K562 (cell line): ENCODE results near the gene SMARCA4. TPM values are rescaled to one million over a fixed set of nuclear protein-coding genes. Genes with fewer than 3 reads are reported as not detected.

Source experiments
- ATF4 ChIP-seq: fragments of 450-650 bp; formaldehyde crosslinking; IDR thresholded peaks from 2 replicates; pipeline ENCODE4 v1.4.0; 2022; ENCODE audit warnings: mild to moderate bottlenecking, moderate library complexity
- BHLHE40 ChIP-seq: IDR thresholded peaks from 2 replicates; pipeline ENCODE4 v1.6.1; 2011; ENCODE audit warnings: low read length, improper control_type of control experiment
- CHCHD3 ChIP-seq: fragments of 250-450 bp; sonication (Bioruptor Pico); IDR thresholded peaks from 2 replicates; pipeline ENCODE4 v2.1.2; 2022; ENCODE audit warnings: mild to moderate bottlenecking
- HMGN3 ChIP-seq: IDR thresholded peaks from 2 replicates; pipeline ENCODE4 v1.6.1; 2011; ENCODE audit warnings: borderline replicate concordance, low read depth, mild to moderate bottlenecking, mixed read lengths, low read length; ENCODE audit not compliant: insufficient read length; ENCODE audit errors: extremely low read depth
- JUN ChIP-seq, 2 experiments: sonication (generic) in 1 of 2; formaldehyde crosslinking in 1 of 2; IDR thresholded peaks; 2 replicates each; pipeline versions ENCODE4 v1.6.1 to v1.8.0; 2012 to 2022; ENCODE audit warnings: borderline replicate concordance in 2 of 2, mild to moderate bottlenecking in 2 of 2, improper control_type of control experiment in 1 of 2, low read depth in 1 of 2, low read length in 1 of 2, missing genetic modification reagents in 1 of 2
- NCOA4 ChIP-seq: fragments of 450-650 bp; IDR thresholded peaks from 2 replicates; pipeline ENCODE4 v1.6.1; 2018; ENCODE audit warnings: mild to moderate bottlenecking; ENCODE audit not compliant: partially characterized antibody
- NONO ChIP-seq, 2 experiments: fragments of 200-400 bp in 1 of 2; fragments of 450-650 bp in 1 of 2; formaldehyde crosslinking in 1 of 2; IDR thresholded peaks; 2 replicates each; pipeline ENCODE4 v1.6.1; 2017; ENCODE audit warnings: low read depth in 2 of 2, mild to moderate bottlenecking in 2 of 2, moderate library complexity in 2 of 2, low read length in 1 of 2
- POLR3A ChIP-seq: IDR thresholded peaks from 2 replicates; pipeline ENCODE4 v1.6.1; 2011; ENCODE audit warnings: borderline replicate concordance, mild to moderate bottlenecking, moderate library complexity; ENCODE audit not compliant: insufficient read length, insufficient read depth; ENCODE audit errors: extremely low read depth
- TAF7 ChIP-seq: fragments of 450-650 bp; IDR thresholded peaks from 2 replicates; pipeline ENCODE4 v1.6.1; 2016; ENCODE audit warnings: missing genetic modification characterization, missing compliant biosample characterization
- TCF3 ChIP-seq: sonication (generic); formaldehyde crosslinking; IDR thresholded peaks from 2 replicates; pipeline ENCODE4 v1.4.0; 2020; ENCODE audit warnings: mild to moderate bottlenecking, missing genetic modification reagents
- ZBTB1 ChIP-seq: sonication (generic); formaldehyde crosslinking; IDR thresholded peaks from 2 replicates; pipeline ENCODE4 v1.8.1; 2023; ENCODE audit warnings: missing genetic modification reagents, low read depth, mild to moderate bottlenecking, borderline replicate concordance
- ZNF175 ChIP-seq: fragments of 200-800 bp; sonication (Bioruptor generic); IDR thresholded peaks from 2 replicates; pipeline ENCODE4 v1.6.1; 2016; ENCODE audit warnings: low read depth, mild to moderate bottlenecking, missing genetic modification characterization, missing compliant biosample characterization
- ZNF766 ChIP-seq: fragments of 200-800 bp; sonication (Bioruptor generic); conservative IDR thresholded peaks from 2 replicates; pipeline ENCODE4 v1.6.1; 2016; ENCODE audit warnings: missing genetic modification characterization, missing compliant biosample characterization
- polyA plus RNA-seq, 8 experiments: library from polyadenylated mRNA; depleted of rRNA in 4 of 8; stranded (reverse) in 5 of 8; unstranded in 3 of 8; fragments of >200 nt; fragmentation: Nextera tagmentation in 2 of 8; fragmentation: Illumina TruSeq in 1 of 8; extraction: Ambion mirVana in 2 of 8; extraction: Trizol in 1 of 8; gene quantifications; 2 replicates each; pipeline versions ENCODE4 v1.2.1 to v1.2.3, GENCODE V29; 2011 to 2014; ENCODE audit warnings: inconsistent platforms in 1 of 8, missing spikeins in 1 of 8
- total RNA-seq, 7 experiments: library from RNA; depleted of rRNA in 6 of 7; stranded (reverse); fragments of >200 nt in 6 of 7; fragmentation: Illumina TruSeq in 2 of 7; extraction: Trizol in 2 of 7; gene quantifications; 2 replicates each; pipeline versions ENCODE4 v1.2.1 to v1.2.3, GENCODE V29; 2011 to 2021; ENCODE audit warnings: low replicate concordance in 1 of 7
- TF ChIP-seq, protein P1 (sequence below), 2 experiments: fragments of 200-800 bp in 1 of 2; sonication (Bioruptor generic) in 1 of 2; sonication (generic) in 1 of 2; formaldehyde crosslinking in 1 of 2; IDR thresholded peaks in 1 of 2; conservative IDR thresholded peaks in 1 of 2; 2 replicates each; pipeline versions ENCODE4 v1.5.0 to v1.6.1; 2016 to 2020; ENCODE audit warnings: missing compliant biosample characterization in 1 of 2, missing genetic modification characterization in 1 of 2, missing genetic modification reagents in 1 of 2
- TF ChIP-seq, protein P2 (sequence below): fragments of 450-650 bp; IDR thresholded peaks from 2 replicates; pipeline ENCODE4 v1.6.1; 2014; ENCODE audit warnings: low read depth, mild to moderate bottlenecking, moderate library complexity, borderline replicate concordance
- TF ChIP-seq, protein P3 (sequence below): fragments of 450-650 bp; IDR thresholded peaks from 2 replicates; pipeline ENCODE4 v1.6.1; 2017; ENCODE audit warnings: antibody characterized with exemption, mild to moderate bottlenecking

The SMARCA4 gene
- total and polyA plus RNA-seq, 9 of the 15 experiments (the other 6 are each of a cell fraction or from before 2014, with no cell fraction given), result 19.3 to 207 (median 52.1) TPM

- TF ChIP-seq, protein P1, sequence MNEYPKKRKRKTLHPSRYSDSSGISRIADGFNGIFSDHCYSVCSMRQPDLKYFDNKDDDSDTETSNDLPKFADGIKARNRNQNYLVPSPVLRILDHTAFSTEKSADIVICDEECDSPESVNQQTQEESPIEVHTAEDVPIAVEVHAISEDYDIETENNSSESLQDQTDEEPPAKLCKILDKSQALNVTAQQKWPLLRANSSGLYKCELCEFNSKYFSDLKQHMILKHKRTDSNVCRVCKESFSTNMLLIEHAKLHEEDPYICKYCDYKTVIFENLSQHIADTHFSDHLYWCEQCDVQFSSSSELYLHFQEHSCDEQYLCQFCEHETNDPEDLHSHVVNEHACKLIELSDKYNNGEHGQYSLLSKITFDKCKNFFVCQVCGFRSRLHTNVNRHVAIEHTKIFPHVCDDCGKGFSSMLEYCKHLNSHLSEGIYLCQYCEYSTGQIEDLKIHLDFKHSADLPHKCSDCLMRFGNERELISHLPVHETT (CRISPR knock-in tag; conservative IDR thresholded peaks at IDR 0.05 in 1 of 2, IDR thresholded peaks at IDR 0.05 in 1 of 2), result peak in 1 of 2 experiments; percentile 98; a peak in 2 of 4 replicates
- TF ChIP-seq NCOA4, result no peak
- peak; percentile 99 for TF ChIP-seq ZNF766 (CRISPR knock-in tag)
- no peak for TF ChIP-seq POLR3A
- no peak; the same call in 1 of the 2 replicates for TF ChIP-seq ZBTB1 (CRISPR knock-in tag)
- peak; percentile 77; the same call in 1 of the 2 replicates for TF ChIP-seq CHCHD3
- TF ChIP-seq ZNF175 (CRISPR knock-in tag), result peak; percentile 98
- TF ChIP-seq NONO (IDR thresholded peaks at IDR 0.05; ENCODE audit: low read depth in 2 of 2, low read length in 1 of 2), result peak in 1 of 2 experiments; percentile 63; a peak in 2 of 4 replicates
- TF ChIP-seq HMGN3, result peak; percentile 88
- TF ChIP-seq ATF4 (CRISPR knock-in tag), result 0 out of 2 replicates have a peak, but pooled peaks have one; percentile 6
- TF ChIP-seq TCF3 (CRISPR knock-in tag), result no peak; the same call in 1 of the 2 replicates
- peak; percentile 77 for TF ChIP-seq BHLHE40
- no peak for TF ChIP-seq TAF7 (tag)
- TF ChIP-seq, protein P2, sequence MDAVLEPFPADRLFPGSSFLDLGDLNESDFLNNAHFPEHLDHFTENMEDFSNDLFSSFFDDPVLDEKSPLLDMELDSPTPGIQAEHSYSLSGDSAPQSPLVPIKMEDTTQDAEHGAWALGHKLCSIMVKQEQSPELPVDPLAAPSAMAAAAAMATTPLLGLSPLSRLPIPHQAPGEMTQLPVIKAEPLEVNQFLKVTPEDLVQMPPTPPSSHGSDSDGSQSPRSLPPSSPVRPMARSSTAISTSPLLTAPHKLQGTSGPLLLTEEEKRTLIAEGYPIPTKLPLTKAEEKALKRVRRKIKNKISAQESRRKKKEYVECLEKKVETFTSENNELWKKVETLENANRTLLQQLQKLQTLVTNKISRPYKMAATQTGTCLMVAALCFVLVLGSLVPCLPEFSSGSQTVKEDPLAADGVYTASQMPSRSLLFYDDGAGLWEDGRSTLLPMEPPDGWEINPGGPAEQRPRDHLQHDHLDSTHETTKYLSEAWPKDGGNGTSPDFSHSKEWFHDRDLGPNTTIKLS, result peak; percentile 89; the same call in 1 of the 2 replicates
- TF ChIP-seq, protein P3, sequence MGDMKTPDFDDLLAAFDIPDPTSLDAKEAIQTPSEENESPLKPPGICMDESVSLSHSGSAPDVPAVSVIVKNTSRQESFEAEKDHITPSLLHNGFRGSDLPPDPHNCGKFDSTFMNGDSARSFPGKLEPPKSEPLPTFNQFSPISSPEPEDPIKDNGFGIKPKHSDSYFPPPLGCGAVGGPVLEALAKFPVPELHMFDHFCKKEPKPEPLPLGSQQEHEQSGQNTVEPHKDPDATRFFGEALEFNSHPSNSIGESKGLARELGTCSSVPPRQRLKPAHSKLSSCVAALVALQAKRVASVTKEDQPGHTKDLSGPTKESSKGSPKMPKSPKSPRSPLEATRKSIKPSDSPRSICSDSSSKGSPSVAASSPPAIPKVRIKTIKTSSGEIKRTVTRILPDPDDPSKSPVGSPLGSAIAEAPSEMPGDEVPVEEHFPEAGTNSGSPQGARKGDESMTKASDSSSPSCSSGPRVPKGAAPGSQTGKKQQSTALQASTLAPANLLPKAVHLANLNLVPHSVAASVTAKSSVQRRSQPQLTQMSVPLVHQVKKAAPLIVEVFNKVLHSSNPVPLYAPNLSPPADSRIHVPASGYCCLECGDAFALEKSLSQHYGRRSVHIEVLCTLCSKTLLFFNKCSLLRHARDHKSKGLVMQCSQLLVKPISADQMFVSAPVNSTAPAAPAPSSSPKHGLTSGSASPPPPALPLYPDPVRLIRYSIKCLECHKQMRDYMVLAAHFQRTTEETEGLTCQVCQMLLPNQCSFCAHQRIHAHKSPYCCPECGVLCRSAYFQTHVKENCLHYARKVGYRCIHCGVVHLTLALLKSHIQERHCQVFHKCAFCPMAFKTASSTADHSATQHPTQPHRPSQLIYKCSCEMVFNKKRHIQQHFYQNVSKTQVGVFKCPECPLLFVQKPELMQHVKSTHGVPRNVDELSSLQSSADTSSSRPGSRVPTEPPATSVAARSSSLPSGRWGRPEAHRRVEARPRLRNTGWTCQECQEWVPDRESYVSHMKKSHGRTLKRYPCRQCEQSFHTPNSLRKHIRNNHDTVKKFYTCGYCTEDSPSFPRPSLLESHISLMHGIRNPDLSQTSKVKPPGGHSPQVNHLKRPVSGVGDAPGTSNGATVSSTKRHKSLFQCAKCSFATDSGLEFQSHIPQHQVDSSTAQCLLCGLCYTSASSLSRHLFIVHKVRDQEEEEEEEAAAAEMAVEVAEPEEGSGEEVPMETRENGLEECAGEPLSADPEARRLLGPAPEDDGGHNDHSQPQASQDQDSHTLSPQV, result peak; percentile 77
- peak; percentile 14; the same call in 1 of the 2 replicates for TF ChIP-seq JUN (IDR thresholded peaks at IDR 0.05; ENCODE audit: borderline replicate concordance, low read depth, low read length)
- no peak for TF ChIP-seq JUN (CRISPR knock-in tag; IDR thresholded peaks at IDR 0.05; ENCODE audit: borderline replicate concordance)
Measured at GRCh38 chr19:10960314-10961072, at the start of gene SMARCA4 (continued).
